ENCODE results near the gene SPOCK1. TPM values are rescaled to one million over a fixed set of nuclear protein-coding genes. Genes with fewer than 3 reads are reported as not detected.

The SPOCK1 gene
- total RNA-seq, 1 experiment from 2014 or later: 4.0 TPM

GRCh38 chr5:137350791-137351190, 148.3 kb downstream of the SPOCK1 start:
- CTCF ChIA-PET: no interaction called here
- intact Hi-C loops (cut with micrococcal nuclease; ENCODE audit: unreplicated experiment): no loop called here
- Histone ChIP-seq H3K27me3 (replicated peaks; ENCODE audit: insufficient read depth, low read depth, low read length, poor library complexity) (peaks cover 26% of the 10 kb centered on the region), H3K4me3 (ENCODE audit: low read depth, low read length, poor library complexity, severe bottlenecking) (no peak overlapping the region), H3K9me3 (ENCODE audit: low read depth, low read length, poor library complexity, severe bottlenecking) (no peaks in the 10 kb centered on the region), H3K4me1 (ENCODE audit: insufficient read depth, low read length, poor library complexity, severe bottlenecking) (no peaks in the 10 kb centered on the region), H3K36me3 (ENCODE audit: insufficient read depth, low read length, poor library complexity, severe bottlenecking) (no peaks in the 10 kb centered on the region), H3K27ac (ENCODE audit: low read depth, low read length, poor library complexity, severe bottlenecking) (no peak overlapping the region)
- DNase-seq (ENCODE audit: low spot score): no peak
- POLR2A ChIA-PET (ENCODE audit: low non-redundant PET): no interaction called here
- no peak for TF ChIP-seq EZH2 (IDR thresholded peaks at IDR 0.05; ENCODE audit: borderline replicate concordance, low read depth, low read length, poor library complexity, severe bottlenecking)
- TF ChIP-seq CTCF (conservative IDR thresholded peaks at IDR 0.05; ENCODE audit: low read depth, low read length): no peak
- no TSS peak for BruUV-seq (replicated peaks)

DNA sequence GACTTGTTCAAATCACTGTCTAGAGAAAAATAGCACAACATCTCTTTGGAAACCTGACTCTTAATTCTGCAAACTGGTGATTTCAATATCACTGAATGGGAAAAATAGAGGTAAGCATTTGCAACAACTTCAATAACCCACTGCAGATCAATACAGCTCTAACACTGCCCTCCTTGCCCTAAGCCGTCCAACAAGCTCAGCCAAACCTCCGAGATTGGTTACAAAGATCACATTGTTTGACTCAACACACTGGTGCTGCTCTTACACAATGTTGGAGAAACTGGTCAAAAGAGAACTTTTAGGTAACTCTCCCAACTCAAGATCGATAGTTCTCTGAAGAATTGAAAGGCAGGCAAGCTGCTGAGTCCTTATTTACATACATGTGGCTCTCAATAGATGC, 150.4 kb downstream of the SPOCK1 start:
- intact Hi-C loops (cut with micrococcal nuclease; ENCODE audit: unreplicated experiment): no loop called here

GRCh38 chr5:137347865-137348264, 151.3 kb downstream of the SPOCK1 start:
- Histone ChIP-seq H3K27ac (ENCODE audit: low read depth, low read length, poor library complexity, severe bottlenecking) (no peak overlapping the region), H3K4me1 (ENCODE audit: insufficient read depth, low read length, poor library complexity, severe bottlenecking) (no peaks in the 10 kb centered on the region), H3K36me3 (ENCODE audit: insufficient read depth, low read length, poor library complexity, severe bottlenecking) (no peaks in the 10 kb centered on the region), H3K9me3 (ENCODE audit: low read depth, low read length, poor library complexity, severe bottlenecking) (no peaks in the 10 kb centered on the region), H3K27me3 (replicated peaks; ENCODE audit: insufficient read depth, low read depth, low read length, poor library complexity) (peaks cover 8% of the 10 kb centered on the region), H3K4me3 (ENCODE audit: low read depth, low read length, poor library complexity, severe bottlenecking) (no peak overlapping the region)
- no TSS peak for BruUV-seq (replicated peaks)
- ChIA-PET CTCF (no interaction called here), POLR2A (ENCODE audit: low non-redundant PET) (no interaction called here)
- TF ChIP-seq CTCF (conservative IDR thresholded peaks at IDR 0.05; ENCODE audit: low read depth, low read length): no peak
- no peak for TF ChIP-seq EZH2 (IDR thresholded peaks at IDR 0.05; ENCODE audit: borderline replicate concordance, low read depth, low read length, poor library complexity, severe bottlenecking)
- intact Hi-C loops (cut with micrococcal nuclease; ENCODE audit: unreplicated experiment): no loop called here
- DNase-seq (ENCODE audit: low spot score): no peak

More for the DNA sequence above, 150.4 kb downstream of the SPOCK1 start:
- no peaks in the 10 kb centered on the region for H3K36me3 ChIP-seq (ENCODE audit: insufficient read depth, low read length, poor library complexity, severe bottlenecking)
- H3K4me3 ChIP-seq (ENCODE audit: low read depth, low read length, poor library complexity, severe bottlenecking): no peak overlapping the region
- no peaks in the 10 kb centered on the region for H3K9me3 ChIP-seq (ENCODE audit: low read depth, low read length, poor library complexity, severe bottlenecking)
- ChIA-PET CTCF (no interaction called here), POLR2A (ENCODE audit: low non-redundant PET) (no interaction called here)
- TF ChIP-seq EZH2 (IDR thresholded peaks at IDR 0.05; ENCODE audit: borderline replicate concordance, low read depth, low read length, poor library complexity, severe bottlenecking) (no peak), CTCF (conservative IDR thresholded peaks at IDR 0.05; ENCODE audit: low read depth, low read length) (no peak)
- no peak overlapping the region for H3K27ac ChIP-seq (ENCODE audit: low read depth, low read length, poor library complexity, severe bottlenecking)
- no TSS peak for BruUV-seq (replicated peaks)
- H3K4me1 ChIP-seq (ENCODE audit: insufficient read depth, low read length, poor library complexity, severe bottlenecking): no peaks in the 10 kb centered on the region
- H3K27me3 ChIP-seq (replicated peaks; ENCODE audit: insufficient read depth, low read depth, low read length, poor library complexity): peaks cover 17% of the 10 kb centered on the region
- DNase-seq (ENCODE audit: low spot score): no peak

All from A673 (cell line).